Activated naive CD8-positive, alpha-beta T cell treated with anti-CD3 and anti-CD28 coated beads, Interleukin-2, amount 10 ng/mL, durations not matched to agents 7 days and 5 days (primary cell): ENCODE measurements around the gene DMXL1. TPM values are rescaled to one million over a fixed set of nuclear protein-coding genes. Genes with fewer than 3 reads are reported as not detected.
"Not testable (repeated sequence)": the region's sequence is repeated elsewhere in the genome, so short reads cannot be mapped to it uniquely, and the experiment has no call there.

ENCODE experiments used
- ATAC-seq: fragments of 150-1000 bp; cut with Tn5 transposase; one replicate; pipeline ENCODE4 v1.10.0; 2021; ENCODE audit warnings: low read depth, moderate library complexity
- POLR2A ChIA-PET: fragments of 350-600 bp; sonication (Branson Sonifier 250); formaldehyde crosslinking; loops from one replicate; lab custom pipeline; 2021; ENCODE audit warnings: antibody characterized with exemption; lab: Charles Lee
- DNase-seq: peaks from one replicate; pipeline ENCODE4 v3.0.0; 2021
- H3K27ac Mint-ChIP-seq: one replicate; pipeline ENCODE4 v1.8.0; 2022; ENCODE audit warnings: mild to moderate bottlenecking, mixed read lengths
- H3K27me3 Mint-ChIP-seq: one replicate; pipeline ENCODE4 v1.8.0; 2022; ENCODE audit warnings: mild to moderate bottlenecking, moderate library complexity, mixed read lengths
- H3K36me3 Mint-ChIP-seq: one replicate; pipeline ENCODE4 v1.8.0; 2021; ENCODE audit warnings: mild to moderate bottlenecking, mixed read lengths
- H3K4me1 Mint-ChIP-seq: one replicate; pipeline ENCODE4 v1.8.0; 2021; ENCODE audit warnings: mixed read lengths
- H3K4me3 Mint-ChIP-seq: one replicate; pipeline ENCODE4 v1.8.0; 2022; ENCODE audit warnings: mild to moderate bottlenecking, moderate library complexity, mixed read lengths
- H3K9me3 Mint-ChIP-seq: one replicate; pipeline ENCODE4 v1.8.0; 2021; ENCODE audit warnings: mixed read lengths
- total RNA-seq, 2 experiments: library from RNA; stranded (reverse); gene quantifications; one replicate each; pipeline ENCODE4 v1.2.3, GENCODE V29; 2021

Gene DMXL1
- total RNA-seq, 2 experiments from 2014 or later: 35.5 to 40.7 TPM

- POLR2A ChIA-PET: no interaction called here
- peak overlapping the region; percentile 10 for H3K27ac Mint-ChIP-seq
- peaks cover 35% of the 10 kb centered on the region for H3K36me3 Mint-ChIP-seq
- DNase-seq (no peak), ATAC-seq (no peak)
- peaks cover 3% of the 10 kb centered on the region for H3K4me1 Mint-ChIP-seq
- no peak overlapping the region for H3K4me3 Mint-ChIP-seq
- no peaks in the 10 kb centered on the region for H3K9me3 Mint-ChIP-seq
- no peaks in the 10 kb centered on the region for H3K27me3 Mint-ChIP-seq
These were observed 103.8 kb downstream of the DMXL1 start for GRCh38 chr5:119174578-119175163.

GRCh38 chr5:119176785-119177184 lies 105.9 kb downstream of the DMXL1 start:
- H3K36me3 Mint-ChIP-seq: peaks cover 33% of the 10 kb centered on the region
- peaks cover 3% of the 10 kb centered on the region for H3K4me1 Mint-ChIP-seq
- no peaks in the 10 kb centered on the region for H3K27me3 Mint-ChIP-seq
- ATAC-seq (no peak), DNase-seq (no peak)
- POLR2A ChIA-PET: no interaction called here
- no peak overlapping the region for H3K27ac Mint-ChIP-seq
- no peaks in the 10 kb centered on the region for H3K9me3 Mint-ChIP-seq
- H3K4me3 Mint-ChIP-seq: no peak overlapping the region

GRCh38 chr5:119177226-119177625 lies 106.3 kb downstream of the DMXL1 start:
- Mint-ChIP-seq H3K4me3 (no peak overlapping the region), H3K27me3 (no peaks in the 10 kb centered on the region), H3K27ac (no peak overlapping the region), H3K36me3 (peaks cover 31% of the 10 kb centered on the region), H3K4me1 (peaks cover 3% of the 10 kb centered on the region), H3K9me3 (no peaks in the 10 kb centered on the region)
- POLR2A ChIA-PET: no interaction called here
- DNase-seq (no peak), ATAC-seq (no peak)

GRCh38 chr5:119178435-119178834 lies 107.5 kb downstream of the DMXL1 start:
- Mint-ChIP-seq H3K4me1 (peaks cover 3% of the 10 kb centered on the region), H3K27ac (no peak overlapping the region), H3K27me3 (no peaks in the 10 kb centered on the region), H3K9me3 (no peaks in the 10 kb centered on the region), H3K4me3 (no peak overlapping the region), H3K36me3 (peaks cover 29% of the 10 kb centered on the region)
- no peak for DNase-seq
- no peak for ATAC-seq
- POLR2A ChIA-PET: interaction anchor here (0.5 kb wide), 1 partner anchor 290 kb away, joined by 4 read pairs; no protein-coding TSS in a partner anchor

GRCh38 chr5:119179857-119180641 lies 109.2 kb downstream of the DMXL1 start:
- H3K36me3 Mint-ChIP-seq: peaks cover 35% of the 10 kb centered on the region
- no peaks in the 10 kb centered on the region for H3K27me3 Mint-ChIP-seq
- ATAC-seq (no peak), DNase-seq (no peak)
- H3K4me1 Mint-ChIP-seq: no peaks in the 10 kb centered on the region
- H3K27ac Mint-ChIP-seq: no peak overlapping the region
- no peak overlapping the region for H3K4me3 Mint-ChIP-seq
- no peaks in the 10 kb centered on the region for H3K9me3 Mint-ChIP-seq
- POLR2A ChIA-PET: no interaction called here

GRCh38 chr5:119185512-119185911 lies 114.6 kb downstream of the DMXL1 start:
- H3K27me3 Mint-ChIP-seq, ATAC-seq, H3K27ac Mint-ChIP-seq, H3K9me3 Mint-ChIP-seq, POLR2A ChIA-PET, H3K4me3 Mint-ChIP-seq, DNase-seq, H3K4me1 Mint-ChIP-seq: not testable (repeated sequence)
- H3K36me3 Mint-ChIP-seq: peaks cover 21% of the 10 kb centered on the region

- no peaks in the 10 kb centered on the region for H3K27me3 Mint-ChIP-seq
- DNase-seq (no peak), ATAC-seq (no peak)
- H3K27ac Mint-ChIP-seq: no peak overlapping the region
- peaks cover 24% of the 10 kb centered on the region for H3K36me3 Mint-ChIP-seq
- no peaks in the 10 kb centered on the region for H3K9me3 Mint-ChIP-seq
- H3K4me3 Mint-ChIP-seq: no peak overlapping the region
- POLR2A ChIA-PET: no interaction called here
- H3K4me1 Mint-ChIP-seq: peaks cover 1% of the 10 kb centered on the region
These were observed 117.1 kb downstream of the DMXL1 start for GRCh38 chr5:119187776-119188529.

- peaks cover 1% of the 10 kb centered on the region for H3K4me1 Mint-ChIP-seq
- POLR2A ChIA-PET: no interaction called here
- H3K4me3 Mint-ChIP-seq: no peak overlapping the region
- H3K36me3 Mint-ChIP-seq: peaks cover 16% of the 10 kb centered on the region
- no peaks in the 10 kb centered on the region for H3K27me3 Mint-ChIP-seq
- H3K27ac Mint-ChIP-seq: no peak overlapping the region
- DNase-seq (no peak), ATAC-seq (no peak)
- H3K9me3 Mint-ChIP-seq: no peaks in the 10 kb centered on the region
These were observed 119.7 kb downstream of the DMXL1 start for GRCh38 chr5:119190470-119191095.

GRCh38 chr5:119191944-119192343 lies 121.1 kb downstream of the DMXL1 start:
- DNase-seq: no peak
- peaks cover 17% of the 10 kb centered on the region for H3K36me3 Mint-ChIP-seq
- H3K4me1 Mint-ChIP-seq: peaks cover 1% of the 10 kb centered on the region
- no peak overlapping the region for H3K4me3 Mint-ChIP-seq
- no peaks in the 10 kb centered on the region for H3K9me3 Mint-ChIP-seq
- POLR2A ChIA-PET: no interaction called here
- no peak overlapping the region for H3K27ac Mint-ChIP-seq
- ATAC-seq: no peak
- no peaks in the 10 kb centered on the region for H3K27me3 Mint-ChIP-seq

- Mint-ChIP-seq H3K4me3 (no peak overlapping the region), H3K27me3 (no peaks in the 10 kb centered on the region), H3K27ac (no peak overlapping the region), H3K4me1 (peaks cover 2% of the 10 kb centered on the region), H3K9me3 (peaks cover 9% of the 10 kb centered on the region), H3K36me3 (peaks cover 69% of the 10 kb centered on the region)
- no peak for DNase-seq
- no peak for ATAC-seq
- POLR2A ChIA-PET: no interaction called here
These were observed 129.9 kb downstream of the DMXL1 start for GRCh38 chr5:119200795-119201194.

- Mint-ChIP-seq H3K4me3 (no peak overlapping the region), H3K36me3 (peaks cover 27% of the 10 kb centered on the region), H3K9me3 (no peaks in the 10 kb centered on the region), H3K4me1 (peaks cover 2% of the 10 kb centered on the region), H3K27me3 (no peaks in the 10 kb centered on the region), H3K27ac (no peak overlapping the region)
- POLR2A ChIA-PET: no interaction called here
- DNase-seq (no peak), ATAC-seq (no peak)
These were observed 136.2 kb downstream of the DMXL1 start for GRCh38 chr5:119207105-119207504.

GRCh38 chr5:119212026-119212425 lies 141.1 kb downstream of the DMXL1 start:
- DNase-seq: no peak
- peaks cover 20% of the 10 kb centered on the region for H3K36me3 Mint-ChIP-seq
- H3K27me3 Mint-ChIP-seq: no peaks in the 10 kb centered on the region
- no peak for ATAC-seq
- no peak overlapping the region for H3K27ac Mint-ChIP-seq
- no peaks in the 10 kb centered on the region for H3K9me3 Mint-ChIP-seq
- H3K4me3 Mint-ChIP-seq: no peak overlapping the region
- POLR2A ChIA-PET: no interaction called here
- peaks cover 2% of the 10 kb centered on the region for H3K4me1 Mint-ChIP-seq

GRCh38 chr5:119212676-119213075 lies 141.8 kb downstream of the DMXL1 start:
- peaks cover 22% of the 10 kb centered on the region for H3K36me3 Mint-ChIP-seq
- POLR2A ChIA-PET: no interaction called here
- H3K4me1 Mint-ChIP-seq: peaks cover 4% of the 10 kb centered on the region
- no peaks in the 10 kb centered on the region for H3K9me3 Mint-ChIP-seq
- no peak overlapping the region for H3K27ac Mint-ChIP-seq
- H3K27me3 Mint-ChIP-seq: no peaks in the 10 kb centered on the region
- ATAC-seq (no peak), DNase-seq (no peak)
- H3K4me3 Mint-ChIP-seq: no peak overlapping the region
